GM23338 (cell line): ENCODE measurements around the gene FBXO41. TPM values are rescaled to one million over a fixed set of nuclear protein-coding genes. Genes with fewer than 3 reads are reported as not detected.
A peak's percentile ranks its signal among the peaks of the same experiment; 100 is the strongest.

Experiments
- ATAC-seq: fragments of 200-7000 bp; cut with Tn5 transposase; 3 replicates; pipeline ENCODE4 v1.9.1; 2020
- DNase-seq: peaks from one replicate; pipeline ENCODE4 v3.0.0-alpha.2; 2015; ENCODE audit warnings: low spot score
- H2AFZ ChIP-seq: fragments of 200-600 bp; sonication (generic); 2 replicates; pipeline ENCODE4 v1.8.0; 2016; ENCODE audit warnings: antibody characterized with exemption, mild to moderate bottlenecking, moderate library complexity
- H3F3A ChIP-seq: fragments of 200-600 bp; sonication (generic); replicated peaks from 2 replicates; pipeline ENCODE4 v1.8.0; 2017; ENCODE audit warnings: antibody characterized with exemption, mixed run types, low read depth
- H3K27ac ChIP-seq: fragments of 200-600 bp; sonication (generic); 2 replicates; pipeline ENCODE4 v1.6.1; 2016; ENCODE audit warnings: low read depth
- H3K27me3 ChIP-seq: fragments of 200-600 bp; sonication (generic); 2 replicates; pipeline ENCODE4 v1.8.0; 2016; ENCODE audit warnings: mild to moderate bottlenecking, mixed run types, moderate library complexity; ENCODE audit not compliant: insufficient read depth
- H3K36me3 ChIP-seq: fragments of 200-600 bp; sonication (generic); 2 replicates; pipeline ENCODE4 v1.8.0; 2016; ENCODE audit warnings: mild to moderate bottlenecking; ENCODE audit not compliant: insufficient read depth
- H3K4me1 ChIP-seq: fragments of 200-600 bp; sonication (generic); 2 replicates; pipeline ENCODE4 v1.8.0; 2016; ENCODE audit warnings: mild to moderate bottlenecking, moderate library complexity; ENCODE audit not compliant: insufficient read depth
- H3K4me2 ChIP-seq: fragments of 200-600 bp; sonication (generic); 2 replicates; pipeline ENCODE4 v1.7.1; 2017; ENCODE audit warnings: mixed run types
- H3K4me3 ChIP-seq: fragments of 200-600 bp; sonication (generic); 2 replicates; pipeline ENCODE4 v1.6.1; 2016; ENCODE audit warnings: mixed run types
- H3K79me2 ChIP-seq: fragments of 200-600 bp; sonication (generic); replicated peaks from 2 replicates; pipeline ENCODE4 v1.8.0; 2017; ENCODE audit warnings: mild to moderate bottlenecking; ENCODE audit not compliant: insufficient read depth
- H3K9me2 ChIP-seq: fragments of 200-600 bp; sonication (generic); 2 replicates; pipeline ENCODE4 v1.8.0; 2017; ENCODE audit not compliant: insufficient read depth
- H4K20me1 ChIP-seq: fragments of 200-600 bp; sonication (generic); replicated peaks from 2 replicates; pipeline ENCODE4 v1.8.0; 2017; ENCODE audit warnings: mild to moderate bottlenecking; ENCODE audit not compliant: insufficient read depth
- H3K27ac Mint-ChIP-seq: 2 replicates; pipeline ENCODE4 v1.8.0; 2020; ENCODE audit warnings: inconsistent platforms, mild to moderate bottlenecking, moderate library complexity, mixed read lengths
- H3K27me3 Mint-ChIP-seq: 3 replicates; pipeline ENCODE4 v1.8.0; 2022; ENCODE audit warnings: low read depth, mild to moderate bottlenecking, moderate library complexity, mixed read lengths, inconsistent platforms; ENCODE audit not compliant: insufficient read depth, poor library complexity
- H3K36me3 Mint-ChIP-seq: 3 replicates; pipeline ENCODE4 v1.8.0; 2021; ENCODE audit warnings: low read depth, mild to moderate bottlenecking, inconsistent platforms, moderate library complexity, mixed read lengths
- H3K4me1 Mint-ChIP-seq: 3 replicates; pipeline ENCODE4 v1.8.0; 2020; ENCODE audit warnings: mild to moderate bottlenecking, inconsistent platforms, mixed read lengths
- H3K4me3 Mint-ChIP-seq: 3 replicates; pipeline ENCODE4 v1.8.0; 2021; ENCODE audit warnings: moderate library complexity, mild to moderate bottlenecking, inconsistent platforms, mixed read lengths
- H3K9me3 Mint-ChIP-seq: 3 replicates; pipeline ENCODE4 v1.8.0; 2020; ENCODE audit warnings: moderate library complexity, mild to moderate bottlenecking, inconsistent platforms, mixed read lengths
- CREB1 ChIP-seq: fragments of 250-450 bp; sonication (Bioruptor Pico); IDR thresholded peaks from 2 replicates; pipeline ENCODE4 v1.5.0; 2020; ENCODE audit warnings: low read depth, mild to moderate bottlenecking, moderate library complexity
- EZH2 ChIP-seq: fragments of 200-600 bp; sonication (generic); IDR thresholded peaks from one replicate; pipeline ENCODE4 v1.8.0; 2017; ENCODE audit warnings: antibody characterized with exemption, mild to moderate bottlenecking, low read depth; ENCODE audit not compliant: unreplicated experiment
- EZH2phosphoT487 ChIP-seq: fragments of 200-600 bp; sonication (generic); IDR thresholded peaks from one replicate; pipeline ENCODE4 v1.8.1; 2018; ENCODE audit warnings: antibody characterized with exemption; ENCODE audit not compliant: unreplicated experiment
- JUNB ChIP-seq: IDR thresholded peaks from one replicate; pipeline ENCODE4 v1.6.1; 2016; ENCODE audit warnings: antibody characterized with exemption; ENCODE audit not compliant: unreplicated experiment
- NANOG ChIP-seq: IDR thresholded peaks from 2 replicates; pipeline ENCODE4 v1.6.1; 2016; ENCODE audit warnings: antibody characterized with exemption, borderline replicate concordance
- POLR2AphosphoS5 ChIP-seq: IDR thresholded peaks from 2 replicates; pipeline ENCODE4 v1.6.1; 2016; ENCODE audit warnings: antibody characterized with exemption, low read depth
- STAT1 ChIP-seq: IDR thresholded peaks from one replicate; pipeline ENCODE4 v1.6.1; 2016; ENCODE audit warnings: antibody characterized with exemption; ENCODE audit not compliant: unreplicated experiment
- ZNF114 ChIP-seq: fragments of 250-450 bp; sonication (Bioruptor Pico); IDR thresholded peaks from 2 replicates; pipeline ENCODE4 v1.5.0; 2020; ENCODE audit warnings: mild to moderate bottlenecking, moderate library complexity
- ZNF331 ChIP-seq: fragments of 250-450 bp; sonication (Bioruptor Pico); IDR thresholded peaks from 2 replicates; pipeline ENCODE4 v1.5.0; 2020; ENCODE audit warnings: low read depth, mild to moderate bottlenecking, moderate library complexity
- polyA plus RNA-seq: library from polyadenylated mRNA; unstranded; fragments of >200 nt; fragmentation: Nextera tagmentation; extraction: Ambion mirVana; gene quantifications from 2 replicates; pipeline ENCODE4 v1.2.1, GENCODE V29; 2016
- total RNA-seq: library from RNA; depleted of rRNA; stranded (reverse); fragments of >200 nt; shearing (Covaris generic); gene quantifications from 2 replicates; pipeline ENCODE4 v1.2.3, GENCODE V29; 2014
- TF ChIP-seq, protein P1 (sequence below): IDR thresholded peaks from one replicate; pipeline ENCODE4 v1.6.1; 2018; ENCODE audit warnings: antibody characterized with exemption; ENCODE audit not compliant: unreplicated experiment
- TF ChIP-seq, protein P2 (sequence below): IDR thresholded peaks from 2 replicates; pipeline ENCODE4 v1.6.1; 2016; ENCODE audit warnings: antibody characterized with exemption
- TF ChIP-seq, protein P3 (sequence below), 2 experiments: fragments of 200-600 bp in 1 of 2; sonication (generic) in 1 of 2; conservative IDR thresholded peaks; 2 replicates each; pipeline versions ENCODE4 v1.5.1 to v1.6.1; 2016 to 2017; ENCODE audit warnings: antibody characterized with exemption in 2 of 2, low read depth in 2 of 2, mild to moderate bottlenecking in 2 of 2, moderate library complexity in 1 of 2
- TF ChIP-seq, protein P4 (sequence below): fragments of 250-450 bp; sonication (Bioruptor Pico); IDR thresholded peaks from 2 replicates; pipeline ENCODE4 v1.5.0; 2020; ENCODE audit warnings: mild to moderate bottlenecking, moderate library complexity

The FBXO41 gene
- total and polyA plus RNA-seq, 2 experiments from 2014 or later: 3.5 to 13.8 TPM

DNA sequence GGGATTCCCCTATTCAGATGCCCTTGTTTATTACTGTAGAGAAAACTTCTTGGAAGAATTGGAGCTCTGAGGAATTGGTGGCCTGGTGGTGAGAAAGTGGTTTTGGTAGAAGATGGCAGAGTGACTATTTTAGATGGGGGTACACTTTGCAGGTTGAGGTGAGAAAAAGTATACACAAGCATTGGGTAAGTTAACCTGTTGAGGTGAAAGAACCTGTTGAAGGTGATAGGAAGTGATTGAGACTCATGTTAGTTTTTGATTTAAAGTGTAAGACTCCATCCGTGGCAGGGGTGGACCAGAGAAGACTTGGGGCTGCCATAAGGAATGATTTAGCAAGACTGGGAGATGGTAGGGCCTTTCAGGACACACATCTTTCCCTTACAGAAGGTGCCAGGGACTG is 47.1 kb downstream of the FBXO41 start:
- Mint-ChIP-seq H3K4me3 (peak overlapping the region; percentile 25), H3K9me3 (no peaks in the 10 kb centered on the region), H3K27ac (peak overlapping the region; percentile 29), H3K36me3 (peaks cover 54% of the 10 kb centered on the region), H3K4me1 (peaks cover 33% of the 10 kb centered on the region), H3K27me3 (peaks cover 20% of the 10 kb centered on the region)
- peaks cover 7% of the 10 kb centered on the region; the same call in 1 of the 2 replicates for H3F3A ChIP-seq
- peak overlapping the region; percentile 86 for H3K27ac ChIP-seq
- no peaks in the 10 kb centered on the region for H3K9me2 ChIP-seq
- H2AFZ ChIP-seq: no peak overlapping the region
- peaks cover 29% of the 10 kb centered on the region for H3K4me1 ChIP-seq
- H3K79me2 ChIP-seq: peaks cover 81% of the 10 kb centered on the region
- H3K4me2 ChIP-seq: peak overlapping the region; percentile 63
- H3K36me3 ChIP-seq: peaks cover 21% of the 10 kb centered on the region
- H4K20me1 ChIP-seq: peaks cover 61% of the 10 kb centered on the region
- ATAC-seq: no peak
- no peaks in the 10 kb centered on the region for H3K27me3 ChIP-seq
- DNase-seq: no peak
- 0 out of 2 replicates have a peak overlapping the region, but pooled peaks have one; percentile 14 for H3K4me3 ChIP-seq
- TF ChIP-seq ZNF114 (CRISPR knock-in tag) (no peak), EZH2phosphoT487 (no peak), ZNF331 (CRISPR knock-in tag) (no peak), POLR2AphosphoS5 (no peak), JUNB (no peak), CREB1 (CRISPR knock-in tag) (no peak), STAT1 (no peak), NANOG (no peak), EZH2 (no peak)
- TF ChIP-seq, protein P1, sequence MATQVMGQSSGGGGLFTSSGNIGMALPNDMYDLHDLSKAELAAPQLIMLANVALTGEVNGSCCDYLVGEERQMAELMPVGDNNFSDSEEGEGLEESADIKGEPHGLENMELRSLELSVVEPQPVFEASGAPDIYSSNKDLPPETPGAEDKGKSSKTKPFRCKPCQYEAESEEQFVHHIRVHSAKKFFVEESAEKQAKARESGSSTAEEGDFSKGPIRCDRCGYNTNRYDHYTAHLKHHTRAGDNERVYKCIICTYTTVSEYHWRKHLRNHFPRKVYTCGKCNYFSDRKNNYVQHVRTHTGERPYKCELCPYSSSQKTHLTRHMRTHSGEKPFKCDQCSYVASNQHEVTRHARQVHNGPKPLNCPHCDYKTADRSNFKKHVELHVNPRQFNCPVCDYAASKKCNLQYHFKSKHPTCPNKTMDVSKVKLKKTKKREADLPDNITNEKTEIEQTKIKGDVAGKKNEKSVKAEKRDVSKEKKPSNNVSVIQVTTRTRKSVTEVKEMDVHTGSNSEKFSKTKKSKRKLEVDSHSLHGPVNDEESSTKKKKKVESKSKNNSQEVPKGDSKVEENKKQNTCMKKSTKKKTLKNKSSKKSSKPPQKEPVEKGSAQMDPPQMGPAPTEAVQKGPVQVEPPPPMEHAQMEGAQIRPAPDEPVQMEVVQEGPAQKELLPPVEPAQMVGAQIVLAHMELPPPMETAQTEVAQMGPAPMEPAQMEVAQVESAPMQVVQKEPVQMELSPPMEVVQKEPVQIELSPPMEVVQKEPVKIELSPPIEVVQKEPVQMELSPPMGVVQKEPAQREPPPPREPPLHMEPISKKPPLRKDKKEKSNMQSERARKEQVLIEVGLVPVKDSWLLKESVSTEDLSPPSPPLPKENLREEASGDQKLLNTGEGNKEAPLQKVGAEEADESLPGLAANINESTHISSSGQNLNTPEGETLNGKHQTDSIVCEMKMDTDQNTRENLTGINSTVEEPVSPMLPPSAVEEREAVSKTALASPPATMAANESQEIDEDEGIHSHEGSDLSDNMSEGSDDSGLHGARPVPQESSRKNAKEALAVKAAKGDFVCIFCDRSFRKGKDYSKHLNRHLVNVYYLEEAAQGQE: no peak
- TF ChIP-seq, protein P2, sequence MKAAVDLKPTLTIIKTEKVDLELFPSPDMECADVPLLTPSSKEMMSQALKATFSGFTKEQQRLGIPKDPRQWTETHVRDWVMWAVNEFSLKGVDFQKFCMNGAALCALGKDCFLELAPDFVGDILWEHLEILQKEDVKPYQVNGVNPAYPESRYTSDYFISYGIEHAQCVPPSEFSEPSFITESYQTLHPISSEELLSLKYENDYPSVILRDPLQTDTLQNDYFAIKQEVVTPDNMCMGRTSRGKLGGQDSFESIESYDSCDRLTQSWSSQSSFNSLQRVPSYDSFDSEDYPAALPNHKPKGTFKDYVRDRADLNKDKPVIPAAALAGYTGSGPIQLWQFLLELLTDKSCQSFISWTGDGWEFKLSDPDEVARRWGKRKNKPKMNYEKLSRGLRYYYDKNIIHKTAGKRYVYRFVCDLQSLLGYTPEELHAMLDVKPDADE: no peak
- TF ChIP-seq, protein P3, sequence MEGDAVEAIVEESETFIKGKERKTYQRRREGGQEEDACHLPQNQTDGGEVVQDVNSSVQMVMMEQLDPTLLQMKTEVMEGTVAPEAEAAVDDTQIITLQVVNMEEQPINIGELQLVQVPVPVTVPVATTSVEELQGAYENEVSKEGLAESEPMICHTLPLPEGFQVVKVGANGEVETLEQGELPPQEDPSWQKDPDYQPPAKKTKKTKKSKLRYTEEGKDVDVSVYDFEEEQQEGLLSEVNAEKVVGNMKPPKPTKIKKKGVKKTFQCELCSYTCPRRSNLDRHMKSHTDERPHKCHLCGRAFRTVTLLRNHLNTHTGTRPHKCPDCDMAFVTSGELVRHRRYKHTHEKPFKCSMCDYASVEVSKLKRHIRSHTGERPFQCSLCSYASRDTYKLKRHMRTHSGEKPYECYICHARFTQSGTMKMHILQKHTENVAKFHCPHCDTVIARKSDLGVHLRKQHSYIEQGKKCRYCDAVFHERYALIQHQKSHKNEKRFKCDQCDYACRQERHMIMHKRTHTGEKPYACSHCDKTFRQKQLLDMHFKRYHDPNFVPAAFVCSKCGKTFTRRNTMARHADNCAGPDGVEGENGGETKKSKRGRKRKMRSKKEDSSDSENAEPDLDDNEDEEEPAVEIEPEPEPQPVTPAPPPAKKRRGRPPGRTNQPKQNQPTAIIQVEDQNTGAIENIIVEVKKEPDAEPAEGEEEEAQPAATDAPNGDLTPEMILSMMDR (conservative IDR thresholded peaks at IDR 0.05; ENCODE audit: low read depth in 2 of 2): no peak
- TF ChIP-seq, protein P4, sequence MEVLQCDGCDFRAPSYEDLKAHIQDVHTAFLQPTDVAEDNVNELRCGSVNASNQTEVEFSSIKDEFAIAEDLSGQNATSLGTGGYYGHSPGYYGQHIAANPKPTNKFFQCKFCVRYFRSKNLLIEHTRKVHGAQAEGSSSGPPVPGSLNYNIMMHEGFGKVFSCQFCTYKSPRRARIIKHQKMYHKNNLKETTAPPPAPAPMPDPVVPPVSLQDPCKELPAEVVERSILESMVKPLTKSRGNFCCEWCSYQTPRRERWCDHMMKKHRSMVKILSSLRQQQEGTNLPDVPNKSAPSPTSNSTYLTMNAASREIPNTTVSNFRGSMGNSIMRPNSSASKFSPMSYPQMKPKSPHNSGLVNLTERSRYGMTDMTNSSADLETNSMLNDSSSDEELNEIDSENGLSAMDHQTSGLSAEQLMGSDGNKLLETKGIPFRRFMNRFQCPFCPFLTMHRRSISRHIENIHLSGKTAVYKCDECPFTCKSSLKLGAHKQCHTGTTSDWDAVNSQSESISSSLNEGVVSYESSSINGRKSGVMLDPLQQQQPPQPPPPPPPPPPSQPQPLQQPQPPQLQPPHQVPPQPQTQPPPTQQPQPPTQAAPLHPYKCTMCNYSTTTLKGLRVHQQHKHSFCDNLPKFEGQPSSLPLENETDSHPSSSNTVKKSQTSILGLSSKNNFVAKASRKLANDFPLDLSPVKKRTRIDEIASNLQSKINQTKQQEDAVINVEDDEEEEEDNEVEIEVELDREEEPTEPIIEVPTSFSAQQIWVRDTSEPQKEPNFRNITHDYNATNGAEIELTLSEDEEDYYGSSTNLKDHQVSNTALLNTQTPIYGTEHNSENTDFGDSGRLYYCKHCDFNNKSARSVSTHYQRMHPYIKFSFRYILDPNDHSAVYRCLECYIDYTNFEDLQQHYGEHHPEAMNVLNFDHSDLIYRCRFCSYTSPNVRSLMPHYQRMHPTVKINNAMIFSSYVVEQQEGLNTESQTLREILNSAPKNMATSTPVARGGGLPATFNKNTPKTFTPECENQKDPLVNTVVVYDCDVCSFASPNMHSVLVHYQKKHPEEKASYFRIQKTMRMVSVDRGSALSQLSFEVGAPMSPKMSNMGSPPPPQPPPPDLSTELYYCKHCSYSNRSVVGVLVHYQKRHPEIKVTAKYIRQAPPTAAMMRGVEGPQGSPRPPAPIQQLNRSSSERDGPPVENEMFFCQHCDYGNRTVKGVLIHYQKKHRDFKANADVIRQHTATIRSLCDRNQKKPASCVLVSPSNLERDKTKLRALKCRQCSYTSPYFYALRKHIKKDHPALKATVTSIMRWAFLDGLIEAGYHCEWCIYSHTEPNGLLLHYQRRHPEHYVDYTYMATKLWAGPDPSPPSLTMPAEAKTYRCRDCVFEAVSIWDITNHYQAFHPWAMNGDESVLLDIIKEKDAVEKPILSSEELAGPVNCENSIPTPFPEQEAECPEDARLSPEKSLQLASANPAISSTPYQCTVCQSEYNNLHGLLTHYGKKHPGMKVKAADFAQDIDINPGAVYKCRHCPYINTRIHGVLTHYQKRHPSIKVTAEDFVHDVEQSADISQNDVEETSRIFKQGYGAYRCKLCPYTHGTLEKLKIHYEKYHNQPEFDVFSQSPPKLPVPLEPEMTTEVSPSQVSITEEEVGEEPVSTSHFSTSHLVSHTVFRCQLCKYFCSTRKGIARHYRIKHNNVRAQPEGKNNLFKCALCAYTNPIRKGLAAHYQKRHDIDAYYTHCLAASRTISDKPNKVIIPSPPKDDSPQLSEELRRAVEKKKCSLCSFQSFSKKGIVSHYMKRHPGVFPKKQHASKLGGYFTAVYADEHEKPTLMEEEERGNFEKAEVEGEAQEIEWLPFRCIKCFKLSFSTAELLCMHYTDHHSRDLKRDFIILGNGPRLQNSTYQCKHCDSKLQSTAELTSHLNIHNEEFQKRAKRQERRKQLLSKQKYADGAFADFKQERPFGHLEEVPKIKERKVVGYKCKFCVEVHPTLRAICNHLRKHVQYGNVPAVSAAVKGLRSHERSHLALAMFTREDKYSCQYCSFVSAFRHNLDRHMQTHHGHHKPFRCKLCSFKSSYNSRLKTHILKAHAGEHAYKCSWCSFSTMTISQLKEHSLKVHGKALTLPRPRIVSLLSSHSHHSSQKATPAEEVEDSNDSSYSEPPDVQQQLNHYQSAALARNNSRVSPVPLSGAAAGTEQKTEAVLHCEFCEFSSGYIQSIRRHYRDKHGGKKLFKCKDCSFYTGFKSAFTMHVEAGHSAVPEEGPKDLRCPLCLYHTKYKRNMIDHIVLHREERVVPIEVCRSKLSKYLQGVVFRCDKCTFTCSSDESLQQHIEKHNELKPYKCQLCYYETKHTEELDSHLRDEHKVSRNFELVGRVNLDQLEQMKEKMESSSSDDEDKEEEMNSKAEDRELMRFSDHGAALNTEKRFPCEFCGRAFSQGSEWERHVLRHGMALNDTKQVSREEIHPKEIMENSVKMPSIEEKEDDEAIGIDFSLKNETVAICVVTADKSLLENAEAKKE: no peak
